NCI-H146 (cell line): ENCODE measurements around the gene ENAH.
"Not testable (repeated sequence)": the region's sequence is repeated elsewhere in the genome, so short reads cannot be mapped to it uniquely, and the experiment has no call there.

Experiments
- DNase-seq: peaks from one replicate; lab custom pipeline; 2025; lab: John Stamatoyannopoulos, UW

The ENAH gene

DNA sequence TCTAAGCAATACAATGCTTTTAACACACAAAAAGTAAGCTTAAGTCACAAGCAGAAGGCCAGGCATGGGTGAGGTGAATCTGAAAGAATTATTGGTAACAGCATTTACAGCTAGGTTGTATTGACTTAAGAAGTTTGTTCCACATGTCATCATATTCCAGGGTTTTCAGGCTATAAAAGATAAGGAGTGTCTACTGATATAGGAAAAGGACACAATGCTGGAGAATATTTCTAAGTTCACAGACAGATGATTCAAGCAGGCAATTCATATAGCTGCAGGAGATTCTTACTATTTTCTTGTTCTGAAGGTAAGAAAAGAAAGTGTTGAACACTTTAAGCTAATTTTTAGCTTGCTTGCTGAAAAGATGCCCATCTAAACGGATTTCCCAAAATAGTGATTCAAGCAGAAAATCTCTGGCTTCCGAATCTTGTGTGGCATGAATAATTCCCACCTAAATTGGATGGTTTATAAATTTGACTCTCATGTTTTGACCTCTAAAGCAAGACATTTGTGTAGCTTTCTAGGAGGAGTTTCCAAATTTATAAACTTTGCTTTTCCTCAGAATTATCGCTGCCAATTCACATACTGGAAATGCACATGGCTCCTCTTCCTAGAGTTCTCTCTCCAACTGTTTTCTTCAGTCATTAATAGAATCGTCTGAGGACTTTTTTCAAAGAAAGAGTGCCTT is 129.5 kb downstream of the ENAH start:
- DNase-seq: no peak

DNA sequence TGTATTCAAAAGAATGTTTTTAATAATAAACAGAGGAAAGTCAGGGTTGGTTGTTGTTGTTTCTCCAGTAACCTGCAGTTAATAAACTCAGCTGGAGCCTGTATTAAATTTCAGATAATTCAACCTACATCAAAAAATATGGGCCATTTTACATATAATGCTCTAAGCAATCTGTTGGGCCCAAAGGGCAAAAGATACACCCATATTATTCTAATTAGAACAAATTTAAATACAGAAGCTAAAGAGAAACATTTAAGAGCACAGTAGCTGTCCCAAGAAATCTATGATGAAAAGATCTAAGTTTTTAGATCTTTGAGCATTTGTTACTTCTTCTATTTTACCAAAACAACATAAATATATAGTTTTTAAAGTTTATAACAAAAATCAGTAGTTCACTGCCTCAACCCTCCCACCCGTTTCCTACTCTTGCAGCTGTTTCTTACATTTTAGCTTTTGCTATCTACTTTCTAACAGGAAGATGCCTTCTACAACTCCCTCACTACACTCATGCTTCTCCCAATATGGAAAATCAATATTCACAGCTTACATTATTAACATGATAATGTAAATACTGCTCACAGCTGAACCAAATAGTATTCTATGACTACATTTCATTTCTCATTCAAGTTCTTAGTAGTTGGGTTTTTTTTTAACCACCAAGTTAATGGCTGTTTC is 130.2 kb downstream of the ENAH start:
- DNase-seq: no peak

DNA sequence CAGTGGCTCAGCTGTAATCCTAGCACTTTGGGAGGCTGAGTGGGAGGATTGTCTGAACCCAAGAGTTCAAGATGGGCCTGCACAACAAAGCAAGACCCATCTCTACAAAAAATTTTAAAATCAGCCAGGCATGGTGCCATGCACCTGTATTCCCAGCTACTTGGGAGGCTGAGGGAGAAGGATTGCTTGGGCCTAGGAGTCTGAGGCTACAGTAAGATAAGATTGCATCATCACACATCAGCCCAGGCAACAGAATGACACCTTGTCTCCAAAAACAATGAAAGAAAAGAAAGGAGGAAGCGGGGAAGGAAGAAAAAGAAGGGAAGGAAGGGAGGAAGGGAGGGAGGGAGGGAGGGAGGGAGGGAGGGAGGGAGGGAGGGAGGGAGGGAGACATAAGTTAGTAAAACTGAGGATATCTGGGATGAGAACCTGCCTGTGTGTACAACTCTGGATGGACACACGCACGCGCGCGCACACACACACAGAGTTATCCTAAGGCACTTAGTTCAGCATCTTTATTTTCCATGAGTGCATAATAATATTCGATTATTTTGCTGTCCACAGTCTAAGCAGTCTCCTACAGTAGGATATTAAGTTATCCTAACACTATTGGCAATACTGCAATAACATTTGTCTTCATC is 132.2 kb downstream of the ENAH start:
- no peak for DNase-seq

DNA sequence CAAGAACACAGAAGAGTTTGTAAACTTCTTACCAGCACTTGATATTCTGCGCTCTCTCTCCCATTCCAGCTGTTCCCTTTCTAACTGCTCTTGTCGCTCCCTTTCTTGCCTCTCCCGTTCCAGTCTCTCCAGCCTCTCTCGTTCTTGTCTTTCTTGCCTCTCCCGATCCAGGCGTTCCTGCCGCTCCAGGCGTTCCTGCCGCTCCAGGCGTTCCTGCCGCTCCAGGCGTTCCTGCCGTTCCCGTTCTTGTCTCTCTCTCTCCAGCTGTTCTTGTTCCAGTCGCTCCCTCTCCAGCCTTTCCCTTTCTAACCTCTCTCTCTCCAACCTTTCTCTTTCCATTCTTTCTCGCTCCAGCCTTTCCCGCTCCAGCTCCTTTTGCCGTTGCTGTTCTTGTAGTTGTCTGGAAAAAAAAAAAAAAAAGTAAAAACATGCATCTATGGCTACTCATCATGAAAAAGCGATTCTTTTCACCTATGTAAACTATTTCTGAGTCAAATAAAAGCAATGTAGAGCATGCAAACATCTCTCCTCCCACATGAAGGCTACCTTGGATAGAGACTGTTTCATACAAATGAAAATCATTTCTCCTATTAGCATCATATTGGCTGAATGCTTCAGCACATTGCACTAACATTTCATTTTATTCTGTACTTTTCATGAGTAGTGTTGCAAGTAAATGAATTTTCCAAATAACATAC is 133.6 kb downstream of the ENAH start:
- DNase-seq: no peak

DNA sequence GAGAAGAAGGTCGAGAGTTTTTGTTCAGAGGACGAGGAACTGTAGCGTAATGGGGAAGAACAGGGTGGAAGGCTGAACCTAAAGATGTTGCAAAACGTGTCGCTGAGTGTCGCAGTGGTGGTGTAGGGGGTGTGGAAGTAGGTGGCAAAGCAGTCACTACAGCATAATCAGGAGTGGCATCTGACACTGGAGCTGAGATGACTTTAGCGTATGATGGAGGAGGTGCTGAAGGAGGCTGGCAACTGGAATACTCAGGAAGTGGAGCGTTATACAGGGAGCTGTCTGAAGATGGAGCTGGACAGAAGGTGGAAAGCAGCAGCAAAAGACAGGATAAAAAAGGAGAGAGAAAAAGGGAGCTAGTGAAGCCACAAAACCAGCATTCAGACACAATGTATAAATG is 135.2 kb downstream of the ENAH start:
- DNase-seq: no peak

DNA sequence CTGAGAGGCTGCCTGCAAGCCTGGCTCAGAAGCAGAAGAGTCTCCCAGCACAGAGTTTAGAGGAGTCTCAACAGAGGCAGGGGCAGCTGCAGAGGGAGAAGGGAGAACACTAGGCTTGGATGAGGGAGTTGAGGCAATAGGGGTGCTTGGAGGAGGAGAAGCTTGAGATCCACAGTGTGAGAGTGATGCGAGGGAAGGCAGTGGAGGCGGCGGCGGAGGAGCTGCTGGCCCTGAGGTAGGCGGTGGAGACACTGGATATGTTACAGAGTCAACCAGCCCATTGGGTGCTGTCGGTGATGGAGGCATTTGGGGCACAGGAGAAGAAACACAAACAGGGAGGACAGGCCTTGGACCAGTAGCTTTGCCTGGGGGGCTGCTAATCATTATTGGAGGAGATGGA is 135.7 kb downstream of the ENAH start:
- no peak for DNase-seq

DNA sequence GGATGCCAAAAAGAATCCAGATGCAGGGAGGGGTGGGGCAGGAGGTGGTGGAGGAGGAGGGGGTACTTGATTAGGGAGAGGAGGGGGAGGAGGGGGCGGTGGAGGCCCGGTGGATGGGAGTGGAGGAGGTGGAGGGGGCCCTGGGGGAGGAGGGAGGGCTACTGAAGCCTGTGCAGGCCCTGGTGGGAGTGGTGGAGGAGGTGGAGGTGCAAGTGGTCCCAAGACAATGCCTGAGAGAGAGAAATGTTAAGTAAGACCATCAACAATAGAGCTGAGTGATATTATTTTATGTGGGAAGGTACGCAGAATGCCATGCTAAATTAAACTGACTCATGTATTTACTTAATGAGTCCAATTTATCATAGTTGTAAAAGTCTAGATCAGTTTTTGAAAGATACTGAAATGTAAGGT is 138.2 kb downstream of the ENAH start:
- DNase-seq: no peak

DNA sequence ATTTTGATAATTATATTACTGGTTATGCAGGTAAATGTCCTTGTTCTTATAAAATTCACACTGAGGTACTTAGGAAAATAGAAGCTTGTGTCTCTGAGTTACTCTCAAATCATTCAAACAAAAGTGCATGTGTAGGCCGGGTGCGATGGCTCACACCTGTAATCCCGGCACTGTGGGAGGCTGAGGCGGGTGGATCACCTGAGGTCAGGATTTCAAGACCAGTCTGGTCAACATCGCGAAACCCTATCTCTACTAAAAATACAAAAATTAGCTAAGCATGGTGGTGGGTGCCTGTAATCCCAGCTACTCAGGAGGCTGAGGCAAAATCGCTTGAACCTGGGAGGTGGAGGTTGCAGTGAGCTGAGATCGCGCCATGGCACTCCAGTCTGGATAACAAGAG is 139.3 kb downstream of the ENAH start:
- not testable (repeated sequence) for DNase-seq

DNA sequence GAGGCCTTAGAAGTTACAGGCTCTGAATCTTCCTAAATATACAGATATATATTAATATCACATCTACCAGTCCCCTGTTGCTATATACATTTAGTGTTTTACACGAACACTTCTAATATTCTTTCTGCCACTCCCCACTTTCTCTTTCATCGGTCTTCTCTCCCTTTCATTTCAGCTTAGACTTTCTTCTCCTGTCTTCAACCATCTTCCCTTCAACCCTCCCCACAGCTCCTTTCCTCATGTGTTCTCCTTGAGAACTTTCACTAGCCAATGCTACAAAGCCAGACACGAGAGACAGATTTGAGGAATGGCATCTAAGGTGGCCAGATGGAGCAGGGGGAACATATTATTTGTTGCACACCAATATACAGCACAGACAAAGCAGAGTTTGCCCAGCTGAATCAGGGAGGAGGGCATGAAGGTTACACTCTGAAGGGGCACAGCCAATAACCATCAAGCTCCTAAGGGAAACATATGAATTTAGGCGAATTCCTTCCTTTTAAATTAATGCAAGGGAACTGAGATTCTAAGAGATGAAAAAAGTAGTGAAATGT is 141.0 kb downstream of the ENAH start:
- DNase-seq: no peak

DNA sequence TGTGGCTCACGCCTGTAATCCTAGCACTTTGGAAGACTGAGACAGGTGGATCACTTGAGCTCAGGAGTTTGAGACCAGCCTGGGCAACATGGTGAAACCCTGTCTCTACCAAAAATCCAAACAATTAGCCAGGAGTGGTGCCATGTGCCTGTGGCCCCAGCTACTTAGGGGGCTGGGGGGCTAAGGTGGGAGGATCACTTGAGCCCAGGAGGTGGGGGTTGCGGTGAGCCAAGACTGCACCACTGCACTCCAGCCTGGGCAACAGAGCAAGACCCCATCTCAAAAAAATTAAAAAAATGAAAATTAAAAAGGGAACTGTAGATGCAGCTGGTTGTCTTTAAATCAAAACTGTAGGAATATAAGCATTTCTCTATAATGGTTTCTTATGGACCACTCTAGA is 142.2 kb downstream of the ENAH start:
- not testable (repeated sequence) for DNase-seq

DNA sequence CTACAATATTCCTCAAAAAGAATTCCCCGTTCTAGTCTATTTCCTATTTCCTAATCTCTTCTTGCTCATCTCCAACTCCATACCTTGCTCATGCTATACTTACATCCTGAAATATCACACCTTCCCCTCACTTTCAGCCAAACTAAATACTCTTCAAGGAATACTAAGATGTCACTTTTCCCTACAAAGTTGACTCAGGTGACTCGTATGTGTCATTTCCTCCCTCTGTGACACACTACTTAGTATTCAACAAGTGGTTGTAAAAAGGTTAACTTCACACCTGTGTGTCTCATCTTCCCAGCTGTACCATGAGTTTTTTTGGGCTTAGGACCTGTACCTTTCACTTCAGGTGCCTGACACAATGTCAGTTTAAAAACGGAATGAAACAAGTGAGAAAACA is 143.2 kb downstream of the ENAH start:
- no peak for DNase-seq

DNA sequence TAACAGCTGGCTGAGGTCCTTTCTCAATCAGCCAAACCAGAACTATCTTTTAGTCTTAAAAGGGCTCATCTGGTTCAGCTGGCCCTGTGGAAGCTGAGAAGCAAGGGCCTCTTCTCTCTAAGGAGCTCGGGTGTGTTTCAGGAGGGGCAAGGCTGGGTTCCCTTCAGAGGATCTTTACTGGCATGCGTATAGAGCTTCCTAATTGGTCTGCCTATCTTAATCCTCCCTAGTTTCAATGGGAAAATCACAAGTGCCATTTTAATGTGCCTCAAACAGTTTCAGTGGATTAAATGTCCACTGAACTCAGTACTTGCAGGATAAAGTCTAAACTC is 143.6 kb downstream of the ENAH start:
- DNase-seq: no peak

DNA sequence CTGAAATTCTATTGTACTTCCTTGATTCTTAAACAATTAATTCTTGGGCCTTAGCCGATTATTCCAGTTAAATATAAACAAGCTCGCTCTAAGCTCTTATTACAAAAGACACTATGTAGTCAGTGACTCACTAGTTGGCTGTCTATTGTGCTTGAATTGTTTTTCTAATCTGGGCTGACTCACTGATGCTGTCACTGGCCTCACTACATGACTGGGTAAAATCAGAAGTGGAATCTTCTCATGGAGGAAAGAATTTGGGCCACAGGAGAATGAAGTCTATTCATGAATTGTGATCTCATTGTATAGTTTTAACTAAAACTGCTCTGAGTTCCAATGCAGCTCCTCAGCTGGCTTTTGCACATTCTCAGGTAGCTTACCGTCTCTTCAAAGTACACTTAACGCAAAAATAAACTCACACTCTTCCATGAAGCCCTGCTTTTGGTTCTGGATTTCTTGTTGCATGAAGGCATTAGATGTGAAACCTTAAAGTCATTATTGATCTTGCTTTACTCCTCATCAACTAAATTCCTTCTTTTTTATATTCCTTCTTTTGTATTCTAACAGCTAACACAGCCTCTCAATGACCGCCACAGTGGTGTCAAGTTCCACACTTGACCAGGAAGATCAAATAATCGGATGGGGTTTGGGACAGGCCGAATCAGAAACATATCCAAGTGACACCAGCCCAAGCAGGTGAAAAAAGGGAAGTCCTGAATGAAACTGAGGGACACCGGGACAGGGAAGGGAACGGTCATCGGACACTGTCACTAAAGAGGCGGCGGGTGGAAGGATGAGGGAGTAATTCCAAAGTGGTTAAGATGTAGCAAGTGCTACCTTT is 144.2 kb downstream of the ENAH start:
- DNase-seq: peak; percentile 80

DNA sequence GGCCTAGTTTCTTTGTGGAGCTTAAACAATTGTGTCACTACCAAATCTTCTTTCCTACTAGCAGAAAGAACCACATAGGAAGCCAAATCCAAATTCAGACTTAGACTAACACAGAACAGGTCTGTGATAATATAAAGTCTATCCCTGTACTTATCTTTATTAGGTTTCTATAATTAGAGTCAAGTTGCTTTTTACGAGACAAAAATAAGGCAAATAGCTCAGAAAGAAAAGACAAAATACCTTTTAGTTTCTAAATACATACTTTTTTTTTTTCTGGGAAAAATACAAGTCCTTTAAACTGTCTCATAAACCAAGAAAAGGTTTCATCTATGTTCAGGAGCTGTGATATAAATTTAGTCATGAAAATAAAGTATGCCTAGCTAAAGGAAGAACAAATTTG is 146.2 kb downstream of the ENAH start:
- DNase-seq: no peak

DNA sequence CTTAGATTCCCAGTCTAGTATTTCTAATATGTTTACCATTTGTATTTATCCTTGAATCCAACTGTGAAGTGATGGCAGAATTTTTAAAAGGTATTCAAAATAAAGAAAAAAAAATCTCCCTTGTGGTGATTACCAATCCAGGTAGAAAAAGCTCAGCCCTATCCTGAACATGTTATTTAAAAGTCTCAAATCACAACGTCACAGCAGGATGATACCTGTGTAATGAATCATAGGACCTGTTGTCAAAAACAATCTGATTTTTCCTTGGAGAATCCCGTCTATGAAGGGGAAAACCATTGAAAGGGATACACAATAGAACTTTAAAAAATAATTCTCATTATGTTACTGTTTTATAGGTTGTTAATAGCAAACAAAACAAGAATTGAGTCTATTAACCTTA is 148.1 kb downstream of the ENAH start:
- no peak for DNase-seq

DNA sequence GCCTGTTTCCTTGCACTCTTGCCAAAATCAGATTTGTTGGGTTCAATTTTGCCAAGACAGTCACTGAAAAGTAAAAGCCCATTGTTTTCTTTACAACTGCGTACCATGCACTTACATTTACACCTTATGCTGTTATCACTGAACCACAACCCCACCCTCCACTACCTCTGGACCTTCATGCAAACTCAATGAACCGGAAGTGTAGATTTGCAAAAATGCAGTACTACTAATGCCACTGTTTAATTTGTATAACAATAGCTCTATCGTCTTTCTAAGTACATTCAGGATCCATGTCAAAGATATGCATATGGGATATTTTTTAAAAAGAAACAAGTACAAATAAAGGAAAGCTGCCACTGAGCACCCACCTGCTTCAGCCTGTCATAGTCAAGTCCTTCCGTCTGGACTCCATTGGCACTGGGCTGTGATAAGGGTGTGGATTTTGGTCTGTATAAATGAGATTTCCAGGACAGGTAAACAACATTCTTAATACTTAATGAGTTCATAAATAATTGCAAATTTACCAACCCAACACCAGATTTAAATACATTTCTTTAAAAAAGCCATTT is 152.2 kb downstream of the ENAH start:
- DNase-seq: no peak

DNA sequence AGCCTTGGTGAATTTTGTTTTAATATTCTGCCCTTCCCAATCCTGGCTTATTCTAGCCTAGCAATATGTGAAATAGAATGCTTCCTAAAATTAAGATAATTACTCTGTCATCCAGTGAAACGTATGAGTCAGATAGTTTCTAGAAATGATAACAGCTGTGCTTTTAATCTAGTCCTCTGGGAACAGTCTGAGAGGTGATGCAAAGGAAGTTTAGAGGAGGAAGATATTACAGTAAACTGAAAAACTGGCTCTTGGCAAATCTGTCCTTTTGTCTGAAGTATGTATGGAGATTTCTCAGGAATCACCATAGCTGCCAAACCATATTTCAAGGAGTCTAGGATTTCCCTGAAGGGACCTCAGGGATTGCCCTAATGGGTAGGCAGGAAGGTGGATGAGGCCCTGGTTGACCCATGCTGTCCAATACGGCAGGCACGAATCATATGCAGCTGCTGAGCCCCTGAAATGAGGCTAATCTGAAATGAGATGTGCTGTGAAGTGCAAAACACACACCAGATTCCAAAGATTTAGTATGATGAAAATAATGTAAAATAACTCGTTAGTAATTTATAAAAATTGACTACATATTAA is 154.3 kb downstream of the ENAH start:
- no peak for DNase-seq

DNA sequence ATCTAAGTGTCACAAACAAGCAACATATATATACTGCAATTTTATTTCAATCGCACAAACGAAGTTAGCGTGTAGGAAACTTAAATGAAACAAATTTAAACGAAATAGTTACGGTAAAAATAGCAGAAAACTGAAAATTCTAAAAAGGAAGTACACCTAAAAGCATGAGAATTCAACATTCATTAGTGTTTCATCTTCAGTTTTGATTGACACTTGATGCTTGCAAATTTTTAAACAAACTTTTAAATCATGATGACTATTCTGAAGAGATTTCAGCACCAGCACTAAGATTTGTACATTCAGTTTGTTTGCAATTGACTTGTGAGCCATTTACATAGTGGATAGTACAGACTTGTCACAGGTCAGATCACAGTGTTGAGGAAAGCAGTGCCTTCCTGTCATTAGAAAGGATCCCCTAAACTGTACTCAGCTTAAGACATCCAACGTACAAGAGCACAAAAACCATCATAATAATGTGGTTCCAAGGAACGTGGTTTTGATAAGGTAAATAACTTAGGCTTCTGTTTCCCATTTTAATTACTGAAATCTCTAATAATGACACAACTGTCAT is 158.0 kb downstream of the ENAH start:
- no peak for DNase-seq

DNA sequence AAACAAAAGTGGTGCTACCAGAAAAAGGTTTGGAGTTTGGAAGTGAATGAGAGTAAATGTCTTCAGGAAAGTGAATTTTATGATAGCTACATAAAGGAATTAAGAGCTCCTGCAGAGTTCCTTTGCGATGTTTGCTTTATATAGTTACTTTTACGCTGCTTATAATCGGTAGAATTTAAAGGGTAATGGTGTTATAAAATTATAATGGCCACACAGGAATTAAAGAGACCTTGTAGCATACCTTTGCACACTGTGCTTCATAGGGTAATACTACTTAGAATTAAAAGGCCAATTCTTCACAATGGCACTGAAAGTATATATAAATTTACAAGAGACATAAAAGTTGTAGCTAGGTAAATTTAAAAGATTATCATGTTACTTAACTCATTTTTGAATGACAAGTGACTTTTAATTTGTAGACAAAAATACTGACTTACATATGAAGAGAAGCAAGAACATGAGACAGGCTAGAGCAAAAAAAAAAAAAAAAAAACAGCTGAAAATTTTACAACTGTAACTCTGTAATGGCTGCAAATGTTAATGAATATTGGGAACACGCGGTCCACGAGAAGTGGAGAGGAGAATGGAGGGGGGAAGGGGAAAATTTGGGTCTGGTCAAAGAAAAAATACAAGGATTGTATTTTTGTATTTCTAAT is 159.2 kb downstream of the ENAH start:
- no peak for DNase-seq

DNA sequence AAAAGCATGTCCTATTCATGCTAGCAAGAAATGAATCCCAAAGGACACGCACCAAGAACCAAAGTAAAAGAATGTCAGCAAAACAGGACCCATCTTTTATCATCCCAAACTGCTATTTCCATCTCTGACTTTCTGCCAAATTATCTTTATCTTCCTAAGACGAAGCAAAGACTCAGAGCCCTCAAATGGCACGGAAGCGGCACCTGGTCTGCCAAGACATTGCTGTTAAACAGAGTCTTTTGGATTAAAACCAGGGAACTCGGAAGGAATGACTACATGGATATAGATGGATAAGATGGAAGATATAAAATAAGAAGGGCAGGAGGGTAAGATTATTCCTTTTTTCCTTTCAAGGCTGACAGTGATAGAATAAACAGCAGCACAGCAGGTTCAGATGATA is 164.2 kb downstream of the ENAH start:
- DNase-seq: no peak
